Lower lobe of right lung (tissue), 2 donors: ENCODE measurements around the gene CTSD. TPM values are rescaled to one million over a fixed set of nuclear protein-coding genes. Genes with fewer than 3 reads are reported as not detected.

Experiments used
- ATAC-seq, 2 donors: fragments of 200-7000 bp; cut with Tn5 transposase; one replicate each; pipeline ENCODE4 v1.9.1; 2020 to 2022; ENCODE audit warnings: mild to moderate bottlenecking in 2 of 2, moderate library complexity in 2 of 2
- DNase-seq: peaks from one replicate; pipeline ENCODE4 v3.0.0-alpha.2; 2020
- H3K27ac ChIP-seq: fragments of 200-600 bp; one replicate; pipeline ENCODE4 v1.8.0; 2022
- H3K27me3 ChIP-seq: fragments of 200-600 bp; one replicate; pipeline ENCODE4 v1.8.0; 2022; ENCODE audit warnings: low read depth
- H3K36me3 ChIP-seq: fragments of 200-600 bp; one replicate; pipeline ENCODE4 v1.8.0; 2022; ENCODE audit warnings: mild to moderate bottlenecking
- H3K4me1 ChIP-seq: fragments of 200-600 bp; one replicate; pipeline ENCODE4 v1.8.0; 2022
- H3K4me3 ChIP-seq: fragments of 200-600 bp; one replicate; pipeline ENCODE4 v1.8.0; 2022; ENCODE audit warnings: mild to moderate bottlenecking
- H3K9me3 ChIP-seq: fragments of 200-600 bp; one replicate; pipeline ENCODE4 v1.8.0; 2022
- CTCF ChIP-seq: fragments of 200-600 bp; IDR thresholded peaks from one replicate; pipeline ENCODE4 v1.8.0; 2022; ENCODE audit warnings: antibody characterized with exemption, mild to moderate bottlenecking
- intact Hi-C: fragments of 100-400 bp; cut with DNase I; formaldehyde crosslinking; loops from one replicate; pipeline ENCODE4 v1.11.0; 2022
- total RNA-seq: library from RNA; stranded (reverse); fragmentation: NEBNext Ultra II Directional; extraction: Animal tissue kit (Norgen Biotek cat#: 25700); gene quantifications from one replicate; pipeline ENCODE4 v1.2.1, GENCODE V29; 2021
- donor health status: DM: no; HTN: yes; CAD: no; lungs with severe emphysema.

CTSD gene
- total RNA-seq, 1 donor from 2014 or later: 2,919 TPM

GRCh38 chr11:1743585-1744136 is 20.1 kb downstream of the CTSD start:
- Histone ChIP-seq H3K36me3 (no peaks in the 10 kb centered on the region), H3K9me3 (no peaks in the 10 kb centered on the region), H3K27ac (no peak overlapping the region), H3K4me3 (no peak overlapping the region), H3K27me3 (peaks cover 9% of the 10 kb centered on the region), H3K4me1 (no peaks in the 10 kb centered on the region)
- ATAC-seq (no peak), DNase-seq (no peak)
- intact Hi-C loops: no loop called here
- no peak for TF ChIP-seq CTCF

GRCh38 chr11:1742869-1743584 is 20.7 kb downstream of the CTSD start:
- Histone ChIP-seq H3K4me3 (no peak overlapping the region), H3K9me3 (no peaks in the 10 kb centered on the region), H3K36me3 (no peaks in the 10 kb centered on the region), H3K27me3 (peaks cover 3% of the 10 kb centered on the region), H3K27ac (no peak overlapping the region), H3K4me1 (no peaks in the 10 kb centered on the region)
- TF ChIP-seq CTCF: no peak
- DNase-seq: no peak
- intact Hi-C loops: no loop called here
- no peak for ATAC-seq

GRCh38 chr11:1742371-1742770 is 21.4 kb downstream of the CTSD start:
- Histone ChIP-seq H3K4me3 (no peak overlapping the region), H3K27me3 (no peaks in the 10 kb centered on the region), H3K4me1 (no peaks in the 10 kb centered on the region), H3K36me3 (no peaks in the 10 kb centered on the region), H3K27ac (no peak overlapping the region), H3K9me3 (peaks cover 2% of the 10 kb centered on the region)
- no peak for TF ChIP-seq CTCF
- DNase-seq: no peak
- intact Hi-C loops: no loop called here
- ATAC-seq: no peak

GRCh38 chr11:1741741-1742140 is 22.0 kb downstream of the CTSD start:
- intact Hi-C loops: no loop called here
- ATAC-seq (no peak), DNase-seq (no peak)
- Histone ChIP-seq H3K36me3 (no peaks in the 10 kb centered on the region), H3K27me3 (no peaks in the 10 kb centered on the region), H3K27ac (no peak overlapping the region), H3K4me3 (no peak overlapping the region), H3K9me3 (peaks cover 9% of the 10 kb centered on the region), H3K4me1 (no peaks in the 10 kb centered on the region)
- no peak for TF ChIP-seq CTCF

GRCh38 chr11:1740786-1741530 is 22.8 kb downstream of the CTSD start:
- no peaks in the 10 kb centered on the region for H3K27me3 ChIP-seq
- no peak for TF ChIP-seq CTCF
- DNase-seq (no peak), ATAC-seq (no peak)
- no peak overlapping the region for H3K27ac ChIP-seq
- no peaks in the 10 kb centered on the region for H3K4me1 ChIP-seq
- H3K4me3 ChIP-seq: no peak overlapping the region
- H3K36me3 ChIP-seq: no peaks in the 10 kb centered on the region
- H3K9me3 ChIP-seq: peaks cover 10% of the 10 kb centered on the region
- intact Hi-C loops: no loop called here
